Endothelial cell of hepatic sinusoid (primary cell): ENCODE measurements around the gene DFFB.

Source experiments
- in situ Hi-C: cut with HindIII; loops from 2 replicates; pipeline ENCODE4 v1.10.0; 2017; ENCODE audit warnings: low sequenced_read_pairs

Gene DFFB

GRCh38 chr1:3868464-3869006 lies 11.3 kb downstream of the DFFB start:
- in situ Hi-C loops, result no loop called here

GRCh38 chr1:3869751-3870301 lies 12.6 kb downstream of the DFFB start:
- in situ Hi-C loops, result no loop called here

- in situ Hi-C loops, result no loop called here
These were observed 14.2 kb downstream of the DFFB start for GRCh38 chr1:3871451-3871805.

- in situ Hi-C loops, result no loop called here
These were observed 15.3 kb downstream of the DFFB start for GRCh38 chr1:3872546-3872945.

GRCh38 chr1:3874736-3875135 lies 17.5 kb downstream of the DFFB start:
- in situ Hi-C loops, result no loop called here

- in situ Hi-C loops, result no loop called here
These were observed 19.4 kb downstream of the DFFB start for GRCh38 chr1:3876716-3877115.

GRCh38 chr1:3879099-3879498 lies 21.8 kb downstream of the DFFB start:
- in situ Hi-C loops, result no loop called here

GRCh38 chr1:3879787-3880428 lies 22.6 kb downstream of the DFFB start:
- in situ Hi-C loops, result no loop called here

- in situ Hi-C loops, result no loop called here
These were observed 23.3 kb downstream of the DFFB start for GRCh38 chr1:3880429-3881192.

- in situ Hi-C loops, result no loop called here
These were observed 23.9 kb downstream of the DFFB start for GRCh38 chr1:3881193-3881480.

- in situ Hi-C loops, result no loop called here
These were observed 26.1 kb downstream of the DFFB start for GRCh38 chr1:3883194-3883925.

GRCh38 chr1:3884966-3885365 lies 27.7 kb downstream of the DFFB start:
- in situ Hi-C loops, result no loop called here

GRCh38 chr1:3885611-3886010 lies 28.3 kb downstream of the DFFB start:
- in situ Hi-C loops, result no loop called here

- in situ Hi-C loops, result no loop called here
These were observed 28.9 kb downstream of the DFFB start for GRCh38 chr1:3886106-3886670.

- in situ Hi-C loops, result no loop called here
These were observed 29.4 kb downstream of the DFFB start for GRCh38 chr1:3886691-3887090.

- in situ Hi-C loops, result no loop called here
These were observed 31.0 kb downstream of the DFFB start for GRCh38 chr1:3888301-3888700.

GRCh38 chr1:3889936-3890335 lies 32.7 kb downstream of the DFFB start:
- in situ Hi-C loops, result no loop called here

- in situ Hi-C loops, result no loop called here
These were observed 33.4 kb downstream of the DFFB start for GRCh38 chr1:3890389-3891328.

GRCh38 chr1:3891329-3891865 lies 34.1 kb downstream of the DFFB start:
- in situ Hi-C loops, result no loop called here

GRCh38 chr1:3892748-3893147 lies 35.5 kb downstream of the DFFB start:
- in situ Hi-C loops, result no loop called here
